HCT116 (cell line): ENCODE measurements around the gene SIX2. TPM values are rescaled to one million over a fixed set of nuclear protein-coding genes. Genes with fewer than 3 reads are reported as not detected.

Experiments used
- ATAC-seq: fragments of 200-7000 bp; cut with Tn5 transposase; 2 replicates; pipeline ENCODE4 v1.9.1; 2020; ENCODE audit warnings: mild to moderate bottlenecking, moderate library complexity
- BruUV-seq: library from RNA; stranded (reverse); fragments of 400-500 nt; replicated peaks from 2 replicates; lab custom pipeline; 2021; lab: Mats Ljungman, UMichigan
- CTCF ChIA-PET: fragments of 300-600 bp; sonication (Branson Sonifier 250); formaldehyde crosslinking; loops from one replicate; lab custom pipeline; 2021; ENCODE audit warnings: antibody characterized with exemption; lab: Charles Lee
- POLR2A ChIA-PET: fragments of 300-600, 350-600 bp; sonication (Branson Sonifier 250); formaldehyde crosslinking; loops from one replicate; lab custom pipeline; 2021; ENCODE audit warnings: antibody characterized with exemption; lab: Charles Lee
- RAD21 ChIA-PET, 2 experiments: fragments of 300-600 bp; sonication (Branson Sonifier 250); formaldehyde crosslinking; loops; one replicate each; lab custom pipeline; 2023; ENCODE audit warnings: low total read pairs in 2 of 2; ENCODE audit not compliant: uncharacterized antibody in 2 of 2, unreplicated experiment in 2 of 2, low non-redundant PET in 1 of 2; lab: Charles Lee
- DNase-seq: peaks from one replicate; pipeline ENCODE4 v3.0.0-alpha.2; 2010; ENCODE audit warnings: low read depth, low spot score
- H2AFZ ChIP-seq: fragments of 200-600 bp; shearing (Covaris generic), sonication (generic); 2 replicates; pipeline ENCODE4 v1.6.1; 2017; ENCODE audit warnings: low read depth, mixed run types, mixed read lengths, antibody characterized with exemption, low read length; ENCODE audit not compliant: poor library complexity, severe bottlenecking
- H3K27ac ChIP-seq: 2 replicates; pipeline ENCODE4 v1.5.1; 2012; ENCODE audit warnings: low read depth, low read length
- H3K27me3 ChIP-seq: fragments of 200-600 bp; sonication (generic); 2 replicates; pipeline ENCODE4 v1.6.1; 2016; ENCODE audit warnings: mixed run types, low read length, mixed read lengths; ENCODE audit not compliant: insufficient read depth
- H3K36me3 ChIP-seq, 2 experiments: fragments of 200-500 bp in 1 of 2; fragments of 200-600 bp in 1 of 2; sonication (Bioruptor generic) in 1 of 2; sonication (generic) in 1 of 2; 2 replicates each; pipeline versions ENCODE4 v1.5.1 to v1.6.1; 2014 to 2016; ENCODE audit warnings: low read length in 2 of 2, inconsistent platforms in 1 of 2, mixed read lengths in 1 of 2, mixed run types in 1 of 2; ENCODE audit not compliant: insufficient read depth in 2 of 2, control insufficient read depth in 1 of 2
- H3K4me1 ChIP-seq, 2 experiments: fragments of 200-600 bp in 1 of 2; sonication (generic) in 1 of 2; 2 replicates each; pipeline versions ENCODE4 v1.5.1 to v1.6.1; 2012 to 2017; ENCODE audit warnings: low read length in 2 of 2, inconsistent platforms in 1 of 2, mild to moderate bottlenecking in 1 of 2, mixed read lengths in 1 of 2, mixed run types in 1 of 2, moderate library complexity in 1 of 2; ENCODE audit not compliant: insufficient read depth in 2 of 2, control insufficient read depth in 1 of 2
- H3K4me2 ChIP-seq: fragments of 200-600 bp; sonication (generic); 2 replicates; pipeline ENCODE4 v1.6.1; 2017; ENCODE audit warnings: mixed run types, low read length, mixed read lengths
- H3K4me3 ChIP-seq, 2 experiments: fragments of 200-600 bp in 1 of 2; sonication (generic) in 1 of 2; replicated peaks in 1 of 2; 2 replicates each; pipeline ENCODE4 v1.5.1; 2011 to 2016; ENCODE audit warnings: low read length in 2 of 2, control low read depth in 1 of 2, low read depth in 1 of 2, mild to moderate bottlenecking in 1 of 2, mixed read lengths in 1 of 2, mixed run types in 1 of 2
- H3K79me2 ChIP-seq: fragments of 200-600 bp; sonication (generic); 2 replicates; pipeline ENCODE4 v1.6.1; 2017; ENCODE audit warnings: mild to moderate bottlenecking, mixed run types, low read length, moderate library complexity, mixed read lengths; ENCODE audit not compliant: insufficient read depth
- H3K9ac ChIP-seq: fragments of 200-600 bp; sonication (generic); 2 replicates; pipeline ENCODE4 v1.6.1; 2016; ENCODE audit warnings: low read length, mixed read lengths
- H3K9me2 ChIP-seq: fragments of 200-600 bp; sonication (generic), shearing (Covaris generic); 2 replicates; pipeline ENCODE4 v1.6.1; 2017; ENCODE audit warnings: mixed run types, mild to moderate bottlenecking, moderate library complexity; ENCODE audit not compliant: insufficient read depth
- H3K9me3 ChIP-seq, 2 experiments: fragments of 200-500 bp in 1 of 2; fragments of 200-600 bp in 1 of 2; sonication (Bioruptor generic) in 1 of 2; sonication (generic) in 1 of 2; 2 replicates each; pipeline ENCODE4 v1.6.1; 2014 to 2017; ENCODE audit warnings: low read length in 2 of 2, mixed read lengths in 2 of 2, inconsistent platforms in 1 of 2, low read depth in 1 of 2, mild to moderate bottlenecking in 1 of 2, mixed run types in 1 of 2, moderate library complexity in 1 of 2; ENCODE audit not compliant: control insufficient read depth in 1 of 2, insufficient read depth in 1 of 2
- H4K20me1 ChIP-seq: fragments of 200-600 bp; sonication (generic), shearing (Covaris generic); 2 replicates; pipeline ENCODE4 v1.6.1; 2017; ENCODE audit warnings: mixed run types, mild to moderate bottlenecking, moderate library complexity; ENCODE audit not compliant: insufficient read depth
- ATF3 ChIP-seq: IDR thresholded peaks from 2 replicates; pipeline ENCODE4 v1.6.1; 2012
- CEBPB ChIP-seq: IDR thresholded peaks from 2 replicates; pipeline ENCODE4 v1.6.1; 2012; ENCODE audit warnings: low read depth
- CTCF ChIP-seq, 3 experiments: fragments of 200-600 bp in 1 of 3; sonication (generic) in 1 of 3; IDR thresholded peaks in 2 of 3; conservative IDR thresholded peaks in 1 of 3; 2 replicates each; pipeline ENCODE4 v1.5.1; 2012 to 2017; ENCODE audit warnings: low read depth in 2 of 3, low read length in 2 of 3, antibody characterized with exemption in 1 of 3, borderline replicate concordance in 1 of 3, control low read depth in 1 of 3, mild to moderate bottlenecking in 1 of 3, mixed read lengths in 1 of 3, mixed run types in 1 of 3, moderate library complexity in 1 of 3; ENCODE audit not compliant: insufficient read depth in 1 of 3
- EGR1 ChIP-seq: IDR thresholded peaks from 2 replicates; pipeline ENCODE4 v1.6.1; 2012; ENCODE audit warnings: low read depth
- ELF1 ChIP-seq: IDR thresholded peaks from 2 replicates; pipeline ENCODE4 v1.6.1; 2012; ENCODE audit warnings: low read depth, borderline replicate concordance
- EZH2 ChIP-seq: fragments of 200-600 bp; sonication (generic); IDR thresholded peaks from 2 replicates; pipeline ENCODE4 v1.6.1; 2017; ENCODE audit warnings: antibody characterized with exemption, mixed run types
- FOSL1 ChIP-seq: IDR thresholded peaks from 2 replicates; pipeline ENCODE4 v1.6.1; 2012; ENCODE audit warnings: low read depth
- JUND ChIP-seq: IDR thresholded peaks from 2 replicates; pipeline ENCODE4 v1.6.1; 2012
- POLR2AphosphoS5 ChIP-seq: IDR thresholded peaks from 2 replicates; pipeline ENCODE4 v1.6.1; 2011; ENCODE audit warnings: mild to moderate bottlenecking, low read depth, low read length, moderate library complexity
- RAD21 ChIP-seq: IDR thresholded peaks from 2 replicates; pipeline ENCODE4 v1.6.1; 2012; ENCODE audit warnings: low read depth, mild to moderate bottlenecking
- REST ChIP-seq: IDR thresholded peaks from 2 replicates; pipeline ENCODE4 v1.6.1; 2012; ENCODE audit warnings: low read depth
- SIN3A ChIP-seq: IDR thresholded peaks from 2 replicates; pipeline ENCODE4 v1.6.1; 2012; ENCODE audit warnings: low read depth
- SP1 ChIP-seq: IDR thresholded peaks from 2 replicates; pipeline ENCODE4 v1.6.1; 2012; ENCODE audit warnings: low read depth
- TCF7L2 ChIP-seq: IDR thresholded peaks from 2 replicates; pipeline ENCODE4 v1.7.0; 2011; ENCODE audit warnings: borderline replicate concordance, inconsistent platforms; ENCODE audit not compliant: insufficient read depth, insufficient read length; ENCODE audit errors: extremely low read depth
- intact Hi-C: fragments of 100-400 bp; cut with micrococcal nuclease; formaldehyde crosslinking; loops from 2 replicates; pipeline ENCODE4 v1.10.0; 2022
- total RNA-seq: library from RNA; stranded (reverse); gene quantifications from one replicate; pipeline ENCODE4 v1.2.1, GENCODE V29; 2021; ENCODE audit not compliant: unreplicated experiment

The SIX2 gene
- total RNA-seq, 1 experiment from 2014 or later, result 0.54 TPM

GRCh38 chr2:45000921-45001868 lies 8.1 kb downstream of the SIX2 start:
- Histone ChIP-seq H3K9me2 (no peaks in the 10 kb centered on the region), H3K36me3 (no peaks in the 10 kb centered on the region), H3K4me1 (no peaks in the 10 kb centered on the region), H3K79me2 (no peaks in the 10 kb centered on the region), H3K9ac (no peak overlapping the region), H3K9me3 (no peaks in the 10 kb centered on the region), H3K27ac (no peak overlapping the region), H3K4me3 (no peak overlapping the region), H3K27me3 (no peaks in the 10 kb centered on the region), H3K4me2 (no peak overlapping the region), H4K20me1 (no peaks in the 10 kb centered on the region), H2AFZ (no peak overlapping the region)
- POLR2A ChIA-PET, result no interaction called here
- no peak for TF ChIP-seq REST
- no peak for TF ChIP-seq SP1
- TF ChIP-seq CEBPB, result no peak
- TF ChIP-seq CTCF (IDR thresholded peaks at IDR 0.05 in 2 of 3, conservative IDR thresholded peaks at IDR 0.05 in 1 of 3; ENCODE audit: borderline replicate concordance in 1 of 3, insufficient read depth in 1 of 3, low read depth in 2 of 3, low read length in 2 of 3), result no peak
- TF ChIP-seq EZH2, result no peak
- TF ChIP-seq SIN3A, result no peak
- TF ChIP-seq JUND, result no peak
- TF ChIP-seq FOSL1, result no peak
- no peak for TF ChIP-seq RAD21
- no peak for TF ChIP-seq POLR2AphosphoS5
- TF ChIP-seq ATF3, result no peak
- TF ChIP-seq TCF7L2, result no peak
- no peak for TF ChIP-seq EGR1
- no peak for TF ChIP-seq ELF1
- CTCF ChIA-PET, result no interaction called here
- RAD21 ChIA-PET, result no interaction called here
- ATAC-seq, result no peak
- intact Hi-C loops, result no loop called here
- no TSS peak for BruUV-seq
- DNase-seq, result no peak
